Measurements from ENCODE around the gene TMEM196. TPM values are rescaled to one million over a fixed set of nuclear protein-coding genes. Genes with fewer than 3 reads are reported as not detected.
"Not testable (repeated sequence)": the region's sequence is repeated elsewhere in the genome, so short reads cannot be mapped to it uniquely, and the experiment has no call there.

The TMEM196 gene
- total RNA-seq, 1 experiment from 2014 or later: not detected

- Histone ChIP-seq H3K27ac (ENCODE audit: insufficient read length, low read depth, low read length) (no peak overlapping the region), H4K91ac (ENCODE audit: insufficient read length, low read depth, low read length) (no peak overlapping the region), H3K79me1 (ENCODE audit: insufficient read depth, low read depth, low read length, poor library complexity, severe bottlenecking) (no peaks in the 10 kb centered on the region), H3K27me3 (ENCODE audit: insufficient read depth, low read length) (no peaks in the 10 kb centered on the region), H3K79me2 (ENCODE audit: insufficient read depth, low read length) (no peaks in the 10 kb centered on the region), H3K14ac (ENCODE audit: insufficient read depth, low read length) (no peak overlapping the region), H3K4ac (ENCODE audit: low read depth, low read length) (no peak overlapping the region), H3K23ac (ENCODE audit: insufficient read length, low read depth, low read length) (no peak overlapping the region), H4K5ac (ENCODE audit: insufficient read length, low read depth, low read length) (no peak overlapping the region), H3K18ac (ENCODE audit: insufficient read length, low read depth, low read length) (no peak overlapping the region), H3K23me2 (ENCODE audit: insufficient read length, low read depth, low read length, poor library complexity, severe bottlenecking) (no peaks in the 10 kb centered on the region), H2BK5ac (ENCODE audit: insufficient read length, low read length) (no peak overlapping the region), H2BK120ac (ENCODE audit: low read depth, low read length, poor library complexity, severe bottlenecking) (no peak overlapping the region), H3K56ac (ENCODE audit: insufficient read length, low read depth, low read length) (no peak overlapping the region), H2BK20ac (ENCODE audit: low read depth, low read length, poor library complexity, severe bottlenecking) (no peak overlapping the region), H4K8ac (replicated peaks; ENCODE audit: insufficient read length, low read depth, low read length) (no peak overlapping the region), H2BK12ac (ENCODE audit: insufficient read length, low read depth, low read length) (no peak overlapping the region), H3K9me3 (ENCODE audit: control insufficient read depth, low read depth, low read length) (no peaks in the 10 kb centered on the region), H2AK5ac (ENCODE audit: insufficient read length, low read length) (no peak overlapping the region), H3K4me2 (ENCODE audit: insufficient read depth, insufficient read length, low read length) (no peak overlapping the region), H3K9ac (ENCODE audit: extremely low read depth, insufficient read length, low read length) (no peak overlapping the region), H3K4me1 (ENCODE audit: insufficient read depth, low read length) (peaks cover 2% of the 10 kb centered on the region; the same call in 1 of the 2 replicates), H2BK15ac (ENCODE audit: low read depth, low read length) (no peak overlapping the region), H2AFZ (ENCODE audit: low read length) (no peak overlapping the region), H3T11ph (ENCODE audit: low read length) (no peak overlapping the region), H4K20me1 (ENCODE audit: control insufficient read depth, insufficient read depth, insufficient read length) (no peaks in the 10 kb centered on the region)
- no CpG with 5 or more reads among the region's 1 CpG for WGBS (ENCODE audit: extremely low coverage, insufficient read length, low lambda C conversion rate)
- no peak overlapping the region for H3K4me3 Mint-ChIP-seq
- H3K27ac Mint-ChIP-seq: no peak overlapping the region
- peaks cover 10 to 11% of the 10 kb centered on the region in 2 experiments for H3K4me1 Mint-ChIP-seq
- peaks cover 8 to 18% of the 10 kb centered on the region in 2 experiments for H3K9me3 Mint-ChIP-seq
- TF ChIP-seq, protein P1, sequence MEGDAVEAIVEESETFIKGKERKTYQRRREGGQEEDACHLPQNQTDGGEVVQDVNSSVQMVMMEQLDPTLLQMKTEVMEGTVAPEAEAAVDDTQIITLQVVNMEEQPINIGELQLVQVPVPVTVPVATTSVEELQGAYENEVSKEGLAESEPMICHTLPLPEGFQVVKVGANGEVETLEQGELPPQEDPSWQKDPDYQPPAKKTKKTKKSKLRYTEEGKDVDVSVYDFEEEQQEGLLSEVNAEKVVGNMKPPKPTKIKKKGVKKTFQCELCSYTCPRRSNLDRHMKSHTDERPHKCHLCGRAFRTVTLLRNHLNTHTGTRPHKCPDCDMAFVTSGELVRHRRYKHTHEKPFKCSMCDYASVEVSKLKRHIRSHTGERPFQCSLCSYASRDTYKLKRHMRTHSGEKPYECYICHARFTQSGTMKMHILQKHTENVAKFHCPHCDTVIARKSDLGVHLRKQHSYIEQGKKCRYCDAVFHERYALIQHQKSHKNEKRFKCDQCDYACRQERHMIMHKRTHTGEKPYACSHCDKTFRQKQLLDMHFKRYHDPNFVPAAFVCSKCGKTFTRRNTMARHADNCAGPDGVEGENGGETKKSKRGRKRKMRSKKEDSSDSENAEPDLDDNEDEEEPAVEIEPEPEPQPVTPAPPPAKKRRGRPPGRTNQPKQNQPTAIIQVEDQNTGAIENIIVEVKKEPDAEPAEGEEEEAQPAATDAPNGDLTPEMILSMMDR (conservative IDR thresholded peaks at IDR 0.05): no peak
- no peak for DNase-seq
- H3K27me3 Mint-ChIP-seq (ENCODE audit: low read depth): no peaks in the 10 kb centered on the region; the same call in none of the 2 replicates
- H3K36me3 Mint-ChIP-seq (ENCODE audit: insufficient read depth in 1 of 3, low read depth in 3 of 3): peaks cover 6 to 7% (median 7%) of the 10 kb centered on the region in 3 experiments; a peak in 6 of 7 replicates
These were observed 82.7 kb downstream of the TMEM196 start for GRCh38 chr7:19690736-19691135.

DNA sequence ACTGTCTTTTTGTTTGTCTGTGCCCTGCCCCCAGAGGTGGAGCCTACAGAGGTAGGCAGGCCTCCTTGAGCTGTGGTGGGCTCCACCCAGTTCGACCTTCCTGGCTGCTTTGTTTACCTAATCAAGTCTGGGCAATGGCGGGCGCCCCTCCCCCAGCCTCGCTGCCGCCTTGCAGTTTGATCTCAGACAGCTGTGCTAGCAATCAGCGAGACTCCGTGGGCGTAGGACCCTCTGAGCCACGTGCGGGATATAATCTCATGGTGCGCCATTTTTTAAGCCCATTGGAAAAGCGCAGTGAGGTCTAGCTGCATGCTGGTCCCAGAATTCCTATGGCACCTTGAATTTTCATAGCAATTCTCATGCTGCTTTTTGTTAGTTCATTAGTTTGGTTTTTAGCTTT lies 84.3 kb downstream of the TMEM196 start:
- H3K27me3 Mint-ChIP-seq (ENCODE audit: low read depth); H2BK120ac ChIP-seq (ENCODE audit: low read depth, low read length, poor library complexity, severe bottlenecking); H2AFZ ChIP-seq (ENCODE audit: low read length); H3K79me1 ChIP-seq (ENCODE audit: insufficient read depth, low read depth, low read length, poor library complexity, severe bottlenecking); H2BK12ac ChIP-seq (ENCODE audit: insufficient read length, low read depth, low read length); H3K18ac ChIP-seq (ENCODE audit: insufficient read length, low read depth, low read length); H3K79me2 ChIP-seq (ENCODE audit: insufficient read depth, low read length); H4K20me1 ChIP-seq (ENCODE audit: control insufficient read depth, insufficient read depth, insufficient read length); H3K23me2 ChIP-seq (ENCODE audit: insufficient read length, low read depth, low read length, poor library complexity, severe bottlenecking); H3K36me3 Mint-ChIP-seq (ENCODE audit: insufficient read depth in 1 of 3, low read depth in 3 of 3); H3K4me1 ChIP-seq (ENCODE audit: insufficient read depth, low read length); H2BK5ac ChIP-seq (ENCODE audit: insufficient read length, low read length); H3K27ac ChIP-seq (ENCODE audit: insufficient read length, low read depth, low read length); H2BK20ac ChIP-seq (ENCODE audit: low read depth, low read length, poor library complexity, severe bottlenecking); H3K9me3 ChIP-seq (ENCODE audit: control insufficient read depth, low read depth, low read length); H3K23ac ChIP-seq (ENCODE audit: insufficient read length, low read depth, low read length); DNase-seq; H3T11ph ChIP-seq (ENCODE audit: low read length); H4K91ac ChIP-seq (ENCODE audit: insufficient read length, low read depth, low read length); H3K9ac ChIP-seq (ENCODE audit: extremely low read depth, insufficient read length, low read length); H2AK5ac ChIP-seq (ENCODE audit: insufficient read length, low read length); H3K27me3 ChIP-seq (ENCODE audit: insufficient read depth, low read length); H4K5ac ChIP-seq (ENCODE audit: insufficient read length, low read depth, low read length); H4K8ac ChIP-seq (replicated peaks; ENCODE audit: insufficient read length, low read depth, low read length); H3K4ac ChIP-seq (ENCODE audit: low read depth, low read length); H3K56ac ChIP-seq (ENCODE audit: insufficient read length, low read depth, low read length); H2BK15ac ChIP-seq (ENCODE audit: low read depth, low read length): not testable (repeated sequence)
- peak overlapping the region; percentile 56 to 62; a peak in 3 of 5 replicates for H3K4me3 Mint-ChIP-seq
- peak overlapping the region; percentile 40 for H3K4me2 ChIP-seq (ENCODE audit: insufficient read depth, insufficient read length, low read length)
- H3K4me1 Mint-ChIP-seq: peaks cover 10 to 11% of the 10 kb centered on the region in 2 experiments
- H3K27ac Mint-ChIP-seq: peak overlapping the region in 2 of 3 experiments; percentile 76 to 88; a peak in 4 of 7 replicates
- peak overlapping the region; percentile 79 for H3K14ac ChIP-seq (ENCODE audit: insufficient read depth, low read length)
- no CpG with 5 or more reads among the region's 12 CpGs for WGBS (ENCODE audit: extremely low coverage, insufficient read length, low lambda C conversion rate)
- peaks cover 8 to 18% of the 10 kb centered on the region in 2 experiments for H3K9me3 Mint-ChIP-seq

Measured in H9 (cell line).